ENCODE data around the gene SRGAP2B.
"Not testable (repeated sequence)": the region's sequence is repeated elsewhere in the genome, so short reads cannot be mapped to it uniquely, and the experiment has no call there.

The SRGAP2B gene

DNA sequence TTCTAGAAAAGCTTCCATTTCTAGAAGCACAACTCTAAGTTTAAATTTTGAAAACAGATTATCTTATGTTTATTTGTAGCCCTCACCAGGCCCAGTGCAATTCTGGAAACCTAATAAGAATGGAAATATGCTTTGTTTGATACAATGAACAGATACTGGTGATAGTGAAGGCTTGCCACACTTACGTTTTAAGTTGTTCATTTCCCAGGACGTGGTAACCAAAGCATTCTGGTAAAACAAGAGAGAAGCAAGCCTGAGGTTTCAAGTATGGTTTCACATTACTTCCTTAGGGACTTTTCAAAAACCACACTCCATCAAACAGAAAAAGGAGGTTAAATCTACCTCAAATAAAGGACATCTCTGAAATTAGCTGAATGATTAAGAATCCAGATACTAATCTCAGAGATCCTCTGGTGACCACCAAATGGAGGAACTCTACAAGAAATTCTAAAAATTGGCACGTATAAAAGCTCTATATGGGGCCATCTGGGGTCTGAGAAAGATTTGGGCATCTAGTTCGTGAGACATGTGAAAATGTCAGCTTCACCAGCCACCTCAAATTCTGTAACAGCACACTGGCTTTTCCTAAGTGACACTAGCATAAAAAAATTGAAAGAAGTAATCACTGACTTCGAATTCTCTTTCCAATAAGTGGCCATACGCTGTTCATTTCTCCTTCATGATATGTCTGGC is 164.9 kb downstream of the SRGAP2B start:
- not testable (repeated sequence) for H3K4me1 Mint-ChIP-seq, H3K4me3 Mint-ChIP-seq, H3K27me3 Mint-ChIP-seq, H3K9me3 Mint-ChIP-seq, DNase-seq, H3K27ac Mint-ChIP-seq
- ATAC-seq = peak; percentile 93

DNA sequence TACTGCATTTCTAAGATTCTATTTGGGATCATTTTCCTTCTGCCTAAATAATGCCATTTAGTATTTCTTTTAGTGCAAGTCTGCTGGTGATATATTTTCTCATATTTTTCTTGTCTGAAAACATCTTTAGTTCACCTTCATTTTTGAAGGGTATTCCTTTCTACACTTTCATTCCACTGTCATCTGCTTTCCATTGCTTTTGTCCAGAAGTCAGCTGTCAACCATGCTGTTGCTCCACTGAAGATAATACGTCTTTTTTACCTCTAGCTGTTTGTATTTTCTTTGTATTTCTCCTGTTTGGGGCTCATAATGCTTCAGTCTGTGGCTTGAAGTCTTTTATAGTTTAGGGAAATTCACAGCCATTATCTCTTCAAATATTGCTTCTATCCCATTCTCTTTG is 167.8 kb downstream of the SRGAP2B start:
- ATAC-seq, H3K27ac Mint-ChIP-seq, H3K9me3 Mint-ChIP-seq, H3K4me1 Mint-ChIP-seq, H3K4me3 Mint-ChIP-seq, DNase-seq, H3K27me3 Mint-ChIP-seq: not testable (repeated sequence)

DNA sequence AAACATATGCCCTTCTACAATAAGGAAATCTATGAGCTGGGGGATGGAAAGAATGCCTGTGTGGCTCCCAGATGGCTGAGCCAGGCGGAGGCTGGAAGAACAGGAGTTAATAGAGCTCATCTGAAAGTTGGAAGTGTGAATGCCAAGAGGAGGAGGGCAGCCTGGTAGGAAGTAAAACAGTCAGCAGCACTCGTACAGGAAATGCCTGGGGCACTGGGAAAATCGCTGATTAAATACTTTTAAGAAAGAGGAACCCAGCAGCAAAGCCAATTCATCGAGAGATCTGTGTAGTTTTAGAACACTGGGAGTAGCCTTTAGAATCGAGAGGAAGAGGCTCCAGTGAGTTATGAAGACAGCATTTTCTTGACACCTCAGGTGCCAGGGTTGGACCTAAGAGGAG is 171.5 kb downstream of the SRGAP2B start:
- H3K9me3 Mint-ChIP-seq = not testable (repeated sequence)

GRCh38 chr1:144922785-144923184 is 172.3 kb downstream of the SRGAP2B start:
- not testable (repeated sequence) for H3K27me3 Mint-ChIP-seq, H3K9me3 Mint-ChIP-seq, H3K4me1 Mint-ChIP-seq, H3K4me3 Mint-ChIP-seq, ATAC-seq, DNase-seq, H3K27ac Mint-ChIP-seq

More for the DNA sequence above, 171.5 kb downstream of the SRGAP2B start:
- not testable (repeated sequence) for DNase-seq, H3K27ac Mint-ChIP-seq, H3K27me3 Mint-ChIP-seq, ATAC-seq, H3K4me3 Mint-ChIP-seq, H3K4me1 Mint-ChIP-seq

GRCh38 chr1:144919106-144919505 is 176.0 kb downstream of the SRGAP2B start:
- H3K4me3 Mint-ChIP-seq, H3K4me1 Mint-ChIP-seq, DNase-seq, H3K9me3 Mint-ChIP-seq, H3K27me3 Mint-ChIP-seq, H3K27ac Mint-ChIP-seq: not testable (repeated sequence)
- peak; percentile 65 for ATAC-seq

GRCh38 chr1:144918027-144918603 is 177.0 kb downstream of the SRGAP2B start:
- Mint-ChIP-seq H3K27ac (peak overlapping the region in 1 of 2 donors; percentile 52), H3K4me3 (peak overlapping the region in 1 of 2 donors; percentile 26)
- not testable (repeated sequence) for H3K4me1 Mint-ChIP-seq, H3K9me3 Mint-ChIP-seq, DNase-seq, H3K27me3 Mint-ChIP-seq
- peak; percentile 16 for ATAC-seq

DNA sequence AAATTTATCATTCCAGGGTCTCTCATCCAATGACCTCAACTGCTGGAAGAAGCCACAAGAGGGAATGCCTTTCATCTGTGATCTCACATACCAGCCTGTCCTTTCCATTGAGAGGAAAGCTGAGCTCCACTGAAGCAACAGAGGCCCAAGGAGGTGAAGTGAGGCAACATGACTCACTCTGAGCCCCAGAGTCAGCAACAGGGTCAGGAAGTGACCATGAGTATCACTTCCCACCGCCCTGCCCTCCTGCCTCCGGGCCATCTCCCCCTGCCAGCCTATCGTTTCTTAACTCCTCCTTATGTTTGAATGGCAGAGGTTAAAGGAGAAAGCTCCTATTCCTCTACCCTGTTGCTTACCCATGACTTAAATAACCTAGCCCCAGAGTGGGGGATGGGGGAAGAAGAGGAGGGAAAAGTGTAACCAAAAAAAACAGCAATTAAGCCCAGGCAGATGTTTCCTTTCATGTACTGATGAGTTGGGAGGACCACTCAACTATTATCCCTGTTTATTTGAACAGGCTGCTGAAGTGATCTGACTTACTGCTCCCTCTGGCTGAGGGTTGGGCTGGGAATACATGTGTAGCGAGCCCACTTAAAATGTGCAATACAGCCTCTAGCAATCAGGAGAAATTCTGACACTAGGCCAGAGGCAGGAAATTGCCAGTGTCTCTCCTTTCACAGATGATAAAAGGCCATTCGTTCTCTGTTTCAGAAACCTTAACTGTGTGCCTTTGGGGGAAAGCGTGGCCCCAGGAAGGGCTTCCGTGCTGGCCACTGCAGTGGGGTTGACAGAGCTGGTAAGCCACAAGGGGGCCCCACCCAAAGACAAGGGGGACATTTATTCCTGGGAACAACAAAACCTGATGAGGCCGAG is 177.7 kb downstream of the SRGAP2B start:
- not testable (repeated sequence) for H3K27me3 Mint-ChIP-seq, H3K4me3 Mint-ChIP-seq, H3K27ac Mint-ChIP-seq, H3K9me3 Mint-ChIP-seq, DNase-seq, H3K4me1 Mint-ChIP-seq
- ATAC-seq = peak; percentile 66

- not testable (repeated sequence) for H3K27me3 Mint-ChIP-seq, H3K4me1 Mint-ChIP-seq, H3K9me3 Mint-ChIP-seq, H3K27ac Mint-ChIP-seq, H3K4me3 Mint-ChIP-seq
- DNase-seq (peak in 1 of 2 donors; percentile 42), ATAC-seq (peak; percentile 88)
These were observed 181.0 kb downstream of the SRGAP2B start for GRCh38 chr1:144913977-144914734.

- H3K27me3 Mint-ChIP-seq, H3K27ac Mint-ChIP-seq, H3K9me3 Mint-ChIP-seq, ATAC-seq, DNase-seq, H3K4me1 Mint-ChIP-seq, H3K4me3 Mint-ChIP-seq: not testable (repeated sequence)
These were observed 181.7 kb downstream of the SRGAP2B start for GRCh38 chr1:144913458-144913857.

- DNase-seq, H3K27ac Mint-ChIP-seq, H3K9me3 Mint-ChIP-seq, H3K4me1 Mint-ChIP-seq, H3K27me3 Mint-ChIP-seq, H3K4me3 Mint-ChIP-seq, ATAC-seq: not testable (repeated sequence)
These were observed 184.4 kb downstream of the SRGAP2B start for GRCh38 chr1:144910729-144911128.

DNA sequence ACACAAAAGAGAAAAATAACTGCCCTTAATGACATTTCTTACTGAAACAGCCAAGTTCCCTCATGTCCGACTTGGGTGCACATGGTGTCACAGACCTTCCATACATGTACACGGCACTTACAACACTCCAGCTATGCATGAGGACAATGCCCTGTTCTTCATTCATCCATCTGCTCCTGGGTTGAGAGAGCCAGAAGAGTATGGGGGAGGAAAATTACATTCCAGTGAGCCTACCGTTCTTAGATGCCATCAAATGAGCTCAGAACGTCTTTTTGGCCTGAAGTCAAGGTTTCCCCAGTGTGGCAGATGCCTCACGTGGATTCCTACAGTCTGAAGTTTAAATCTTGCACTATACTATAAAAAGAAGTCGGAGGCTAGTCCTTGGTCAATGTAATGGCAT is 194.3 kb downstream of the SRGAP2B start:
- not testable (repeated sequence) for H3K27ac Mint-ChIP-seq, H3K4me3 Mint-ChIP-seq, DNase-seq, ATAC-seq, H3K4me1 Mint-ChIP-seq, H3K27me3 Mint-ChIP-seq, H3K9me3 Mint-ChIP-seq

DNA sequence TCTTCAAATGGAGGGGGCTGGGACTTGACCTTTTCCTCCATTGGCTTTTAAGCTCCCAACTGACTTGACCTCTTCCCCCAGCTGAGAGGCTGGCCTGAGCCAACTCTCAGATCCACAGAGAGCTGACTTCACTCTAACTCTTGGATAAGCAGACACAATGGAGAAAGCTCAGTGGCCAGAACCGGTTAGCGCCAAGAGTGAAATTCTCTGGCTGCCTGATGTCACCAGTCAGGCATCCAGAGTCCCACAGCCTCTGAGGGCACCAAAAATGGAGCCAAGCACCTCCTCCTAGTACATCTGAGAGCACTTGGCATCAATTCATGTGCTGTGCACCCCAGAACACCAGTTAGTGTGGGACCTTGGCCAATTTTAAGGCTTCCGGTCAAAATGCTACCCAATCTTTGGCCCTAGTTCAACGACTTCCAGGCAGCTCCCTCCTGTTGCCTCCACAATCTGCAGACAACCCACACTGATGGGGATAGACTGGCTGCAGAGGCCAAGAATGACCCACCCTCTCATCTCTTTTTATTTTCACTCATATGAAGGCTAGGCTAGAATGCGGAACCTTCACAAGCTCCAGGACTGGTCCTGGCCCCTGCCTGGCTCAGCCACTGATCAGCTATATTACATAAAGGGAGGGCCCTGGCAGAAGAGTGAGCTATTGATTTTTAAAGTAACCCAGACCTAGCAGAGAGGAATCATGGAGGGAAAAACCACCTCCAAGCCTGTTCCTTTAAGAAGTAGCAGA is 200.5 kb downstream of the SRGAP2B start:
- not testable (repeated sequence) for H3K27ac Mint-ChIP-seq, H3K27me3 Mint-ChIP-seq, H3K4me3 Mint-ChIP-seq, ATAC-seq, H3K9me3 Mint-ChIP-seq, DNase-seq, H3K4me1 Mint-ChIP-seq

- not testable (repeated sequence) for H3K27me3 Mint-ChIP-seq, ATAC-seq, H3K27ac Mint-ChIP-seq, H3K9me3 Mint-ChIP-seq, H3K4me3 Mint-ChIP-seq, H3K4me1 Mint-ChIP-seq, DNase-seq
These were observed 201.3 kb downstream of the SRGAP2B start for GRCh38 chr1:144893710-144894438.

DNA sequence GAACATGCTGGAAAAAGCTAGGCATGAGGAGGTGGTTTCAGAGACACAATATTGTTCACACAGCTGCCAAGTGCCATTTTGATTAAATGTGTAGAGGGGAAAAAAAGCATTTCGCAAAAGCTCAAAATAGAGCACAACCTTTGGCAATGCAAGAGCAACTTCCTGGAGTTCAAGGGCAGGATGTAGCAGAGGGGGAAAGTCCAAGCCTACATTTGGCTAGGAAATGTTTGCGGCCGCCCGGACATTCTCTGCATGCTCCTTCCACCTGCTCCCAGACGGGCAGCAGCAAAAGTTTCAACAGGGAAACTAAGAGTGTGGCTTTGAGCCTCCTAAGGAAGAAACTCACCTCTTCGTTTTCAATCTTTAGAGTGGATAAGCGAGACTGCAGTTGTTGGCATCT is 202.1 kb downstream of the SRGAP2B start:
- ATAC-seq, H3K27ac Mint-ChIP-seq: not testable (repeated sequence)

More for the DNA sequence above, 202.1 kb downstream of the SRGAP2B start:
- not testable (repeated sequence) for H3K4me3 Mint-ChIP-seq, DNase-seq, H3K27me3 Mint-ChIP-seq, H3K9me3 Mint-ChIP-seq, H3K4me1 Mint-ChIP-seq
